Left ventricle myocardium inferior (tissue), 1 donor: ENCODE results near the gene SLAMF8. TPM values are rescaled to one million over a fixed set of nuclear protein-coding genes. Genes with fewer than 3 reads are reported as not detected.

ENCODE experiments used
- DNase-seq: peaks from one replicate; pipeline ENCODE4 v3.0.0-alpha.2; 2020
- H3K27ac ChIP-seq: fragments of 200-600 bp; replicated peaks from 2 replicates; pipeline ENCODE4 v1.8.0; 2021
- H3K27me3 ChIP-seq: fragments of 200-600 bp; 2 replicates; pipeline ENCODE4 v1.8.0; 2021; ENCODE audit warnings: low read depth
- H3K36me3 ChIP-seq: fragments of 200-600 bp; 2 replicates; pipeline ENCODE4 v1.8.0; 2021
- H3K4me1 ChIP-seq: fragments of 200-600 bp; 2 replicates; pipeline ENCODE4 v1.8.0; 2021
- H3K4me3 ChIP-seq: fragments of 200-600 bp; 2 replicates; pipeline ENCODE4 v1.8.0; 2021; ENCODE audit warnings: mild to moderate bottlenecking, moderate library complexity
- H3K9me3 ChIP-seq: fragments of 200-600 bp; replicated peaks from 2 replicates; pipeline ENCODE4 v1.8.0; 2021
- intact Hi-C: fragments of 100-400 bp; cut with micrococcal nuclease; formaldehyde crosslinking; loops from one replicate; pipeline ENCODE4 v1.11.0; 2022
- total RNA-seq: library from RNA; stranded (reverse); fragmentation: NEBNext Ultra II Directional; extraction: Animal tissue kit (Norgen Biotek cat#: 25700); gene quantifications from one replicate; pipeline ENCODE4 v1.2.1, GENCODE V29; 2021
- TF ChIP-seq, protein P1 (sequence below): fragments of 200-600 bp; IDR thresholded peaks from 2 replicates; pipeline ENCODE4 v1.8.0; 2021; ENCODE audit warnings: antibody characterized with exemption, mild to moderate bottlenecking, borderline replicate concordance
- donor health status: DM: no; HTN: yes; CAD: no; lungs with severe emphysema.

The SLAMF8 gene
- total RNA-seq, 1 donor from 2014 or later = 1.7 TPM

DNA sequence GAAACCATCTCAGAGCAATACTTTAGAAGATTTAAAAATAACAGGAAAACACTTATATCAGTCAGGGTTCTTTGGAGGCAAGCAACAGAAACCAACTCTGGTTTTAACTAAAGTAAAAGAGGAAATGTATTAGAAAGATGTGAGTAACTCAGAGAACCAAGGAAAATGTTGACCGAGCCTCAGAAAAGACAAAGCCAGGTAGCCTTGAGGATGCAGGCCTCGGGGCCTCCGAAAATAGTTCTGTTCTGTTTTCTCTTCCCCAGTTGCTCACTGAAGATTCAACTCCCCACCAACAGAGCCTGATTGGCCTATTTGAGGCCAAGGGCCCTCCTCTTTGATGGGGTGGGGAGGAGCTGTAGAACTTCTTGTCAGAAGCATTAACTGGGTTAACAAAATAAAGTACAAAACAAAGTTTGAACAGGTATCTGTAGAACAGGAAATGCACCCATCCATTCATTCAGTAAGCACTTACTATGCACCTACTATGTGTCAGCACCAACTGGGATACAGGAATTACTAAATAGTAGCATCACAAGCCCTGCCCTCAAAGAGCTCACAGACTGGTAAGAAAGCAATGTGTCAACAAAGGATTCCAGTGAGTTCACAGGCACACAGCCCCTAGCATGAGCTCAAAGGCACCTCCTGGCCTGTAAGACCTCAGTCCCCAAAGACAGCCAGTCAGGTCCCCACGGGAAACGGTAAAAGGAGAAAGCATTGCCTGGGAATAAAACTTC is 12.6 kb downstream of the SLAMF8 start:
- no peak overlapping the region for H3K27ac ChIP-seq
- H3K4me3 ChIP-seq = no peak overlapping the region
- no peaks in the 10 kb centered on the region for H3K9me3 ChIP-seq
- no peak for DNase-seq
- intact Hi-C loops = no loop called here
- no peaks in the 10 kb centered on the region for H3K27me3 ChIP-seq
- H3K4me1 ChIP-seq = peaks cover 4% of the 10 kb centered on the region
- TF ChIP-seq, protein P1, sequence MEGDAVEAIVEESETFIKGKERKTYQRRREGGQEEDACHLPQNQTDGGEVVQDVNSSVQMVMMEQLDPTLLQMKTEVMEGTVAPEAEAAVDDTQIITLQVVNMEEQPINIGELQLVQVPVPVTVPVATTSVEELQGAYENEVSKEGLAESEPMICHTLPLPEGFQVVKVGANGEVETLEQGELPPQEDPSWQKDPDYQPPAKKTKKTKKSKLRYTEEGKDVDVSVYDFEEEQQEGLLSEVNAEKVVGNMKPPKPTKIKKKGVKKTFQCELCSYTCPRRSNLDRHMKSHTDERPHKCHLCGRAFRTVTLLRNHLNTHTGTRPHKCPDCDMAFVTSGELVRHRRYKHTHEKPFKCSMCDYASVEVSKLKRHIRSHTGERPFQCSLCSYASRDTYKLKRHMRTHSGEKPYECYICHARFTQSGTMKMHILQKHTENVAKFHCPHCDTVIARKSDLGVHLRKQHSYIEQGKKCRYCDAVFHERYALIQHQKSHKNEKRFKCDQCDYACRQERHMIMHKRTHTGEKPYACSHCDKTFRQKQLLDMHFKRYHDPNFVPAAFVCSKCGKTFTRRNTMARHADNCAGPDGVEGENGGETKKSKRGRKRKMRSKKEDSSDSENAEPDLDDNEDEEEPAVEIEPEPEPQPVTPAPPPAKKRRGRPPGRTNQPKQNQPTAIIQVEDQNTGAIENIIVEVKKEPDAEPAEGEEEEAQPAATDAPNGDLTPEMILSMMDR = no peak
- peaks cover 5% of the 10 kb centered on the region for H3K36me3 ChIP-seq

DNA sequence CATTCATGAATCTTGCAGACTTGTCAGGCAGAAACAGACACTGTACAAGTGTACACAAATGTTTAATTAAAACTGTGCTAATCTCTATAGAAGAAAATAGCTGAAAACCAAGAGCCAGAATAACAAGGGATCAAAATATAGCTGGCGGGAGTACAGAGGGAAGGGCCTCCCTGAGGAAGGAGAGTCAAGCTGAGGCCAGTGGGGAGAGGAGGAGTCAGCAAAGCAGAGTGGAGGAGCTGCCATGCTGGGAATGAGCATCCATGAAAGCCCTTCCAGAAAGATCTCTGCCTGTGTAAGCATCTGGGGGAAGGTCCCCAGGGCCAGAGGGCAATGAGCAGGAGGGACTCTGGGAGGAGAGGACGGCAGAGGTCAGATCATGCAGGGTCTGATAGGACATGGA is 15.1 kb downstream of the SLAMF8 start:
- Histone ChIP-seq H3K9me3 (no peaks in the 10 kb centered on the region), H3K4me1 (no peaks in the 10 kb centered on the region), H3K27me3 (no peaks in the 10 kb centered on the region), H3K27ac (no peak overlapping the region), H3K36me3 (peaks cover 5% of the 10 kb centered on the region), H3K4me3 (no peak overlapping the region)
- no peak for DNase-seq
- intact Hi-C loops = no loop called here
- TF ChIP-seq, protein P1 = no peak

DNA sequence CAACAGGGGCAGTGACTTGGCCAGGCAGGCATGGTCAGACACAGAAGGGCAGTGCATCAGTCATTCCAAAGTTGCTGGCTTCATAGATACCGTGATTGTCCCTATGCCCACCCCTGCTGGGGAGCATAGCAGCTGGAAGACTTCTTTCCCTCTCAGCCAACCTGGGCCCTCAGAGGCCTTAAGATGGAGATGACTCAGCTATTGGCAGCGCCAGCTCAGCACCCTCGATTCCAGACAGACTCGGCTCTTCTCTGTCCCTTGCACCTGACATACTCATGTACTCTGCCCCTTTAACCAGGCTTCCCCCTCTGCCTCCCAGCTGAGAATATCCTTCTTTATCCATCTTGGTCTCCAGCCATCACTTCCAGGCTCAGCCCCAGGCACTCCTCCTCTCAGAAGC is 16.8 kb downstream of the SLAMF8 start:
- TF ChIP-seq, protein P1 = no peak
- Histone ChIP-seq H3K36me3 (peaks cover 5% of the 10 kb centered on the region), H3K27ac (no peak overlapping the region), H3K4me1 (no peaks in the 10 kb centered on the region), H3K27me3 (no peaks in the 10 kb centered on the region), H3K9me3 (no peaks in the 10 kb centered on the region), H3K4me3 (no peak overlapping the region)
- intact Hi-C loops = no loop called here
- DNase-seq = no peak

DNA sequence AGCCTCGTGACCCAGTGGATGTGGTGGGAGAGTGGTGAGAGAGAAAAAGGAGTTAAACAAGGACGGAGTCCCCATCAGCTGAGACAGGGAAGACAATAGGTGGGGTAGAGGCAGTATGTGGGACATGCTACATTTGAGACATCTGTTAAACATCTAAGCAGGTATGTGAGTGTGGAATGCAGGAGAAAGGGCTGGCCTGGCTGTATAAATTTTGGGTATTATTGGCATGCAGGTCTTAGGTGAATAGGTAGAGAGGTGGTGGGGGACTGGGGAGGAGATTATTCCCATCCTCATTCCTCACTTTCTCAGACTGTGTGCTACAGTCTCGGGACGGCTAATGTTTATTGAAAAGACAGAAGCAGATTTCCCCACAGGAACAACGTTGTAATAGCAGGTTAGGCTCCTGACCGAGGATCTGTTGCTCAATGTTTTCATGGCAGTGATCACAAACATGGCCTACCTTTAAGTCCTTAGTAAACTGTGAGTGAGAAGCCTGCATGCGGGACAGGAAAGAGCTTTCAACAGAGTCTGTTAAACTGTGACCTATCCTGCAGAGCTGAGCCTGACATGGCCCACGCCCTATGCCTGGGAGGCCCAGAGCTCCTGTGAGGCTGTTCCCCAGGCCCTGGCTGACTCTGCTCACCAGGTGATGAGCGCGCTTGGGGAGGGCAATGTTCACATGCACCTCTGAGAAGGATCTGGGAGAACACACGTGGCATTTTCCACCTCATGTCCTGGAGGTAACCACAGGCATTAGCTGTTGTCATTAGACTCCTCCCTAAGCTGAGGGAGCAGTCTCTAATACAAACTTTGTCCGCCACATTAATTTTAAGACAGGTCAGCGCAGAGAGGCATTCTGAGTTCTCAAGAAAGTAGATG is 19.3 kb downstream of the SLAMF8 start:
- Histone ChIP-seq H3K4me3 (no peak overlapping the region), H3K27me3 (no peaks in the 10 kb centered on the region), H3K27ac (no peak overlapping the region), H3K36me3 (no peaks in the 10 kb centered on the region), H3K4me1 (no peaks in the 10 kb centered on the region), H3K9me3 (no peaks in the 10 kb centered on the region)
- intact Hi-C loops = no loop called here
- DNase-seq = no peak
- TF ChIP-seq, protein P1 = no peak

DNA sequence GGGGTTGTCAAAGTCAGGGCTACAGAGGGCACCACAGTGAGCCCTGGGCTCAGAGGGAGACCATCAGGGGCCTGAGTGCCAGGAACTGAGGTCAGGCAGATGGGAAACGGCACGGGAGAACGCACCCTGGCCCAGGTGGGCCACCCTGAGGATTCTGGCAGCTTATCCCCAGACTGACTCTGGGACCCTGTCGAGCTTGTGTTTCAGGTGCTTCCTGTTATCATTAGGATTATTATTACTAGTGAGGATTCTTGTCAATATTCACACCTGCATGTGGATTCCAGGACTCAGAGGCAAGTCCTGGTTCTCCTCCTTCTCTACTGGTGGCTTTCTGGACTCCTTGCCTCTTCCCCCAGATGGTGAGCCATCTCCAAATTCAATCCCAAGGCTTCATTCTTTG is 20.6 kb downstream of the SLAMF8 start:
- DNase-seq = no peak
- H3K4me3 ChIP-seq = no peak overlapping the region
- TF ChIP-seq, protein P1 = no peak
- H3K4me1 ChIP-seq = no peaks in the 10 kb centered on the region
- no peaks in the 10 kb centered on the region for H3K27me3 ChIP-seq
- H3K36me3 ChIP-seq = no peaks in the 10 kb centered on the region
- no peaks in the 10 kb centered on the region for H3K9me3 ChIP-seq
- intact Hi-C loops = no loop called here
- H3K27ac ChIP-seq = no peak overlapping the region
